ENCODE results near the gene SPRR2B. TPM values are rescaled to one million over a fixed set of nuclear protein-coding genes. Genes with fewer than 3 reads are reported as not detected.
"Not testable (repeated sequence)": the region's sequence is repeated elsewhere in the genome, so short reads cannot be mapped to it uniquely, and the experiment has no call there.

SPRR2B gene
- total and polyA plus RNA-seq, 2 donors, result 3.1 TPM; not detected in 1

GRCh38 chr1:153056111-153056510 lies 15.3 kb downstream of the SPRR2B start:
- not testable (repeated sequence) for H3K36me3 ChIP-seq (ENCODE audit: control insufficient read depth in 2 of 2, insufficient read depth in 2 of 2, low read length in 1 of 2); H3K4me1 ChIP-seq (ENCODE audit: control insufficient read depth in 2 of 2, insufficient read depth in 2 of 2, low read length in 2 of 2); H3K4me3 ChIP-seq (ENCODE audit: low read length in 2 of 2); H3K9me3 ChIP-seq (ENCODE audit: control insufficient read depth in 2 of 2, insufficient read depth in 1 of 2, low read length in 1 of 2); DNase-seq (ENCODE audit: low read depth in 6 of 9, low spot score in 9 of 9); H3K27ac ChIP-seq (ENCODE audit: low read depth in 1 of 2, low read length in 1 of 2); H3K27me3 ChIP-seq (ENCODE audit: control insufficient read depth in 2 of 2, insufficient read depth in 1 of 2, low read length in 1 of 2)
- WGBS, result 82% methylated on average over 3 of the region's 3 CpGs

GRCh38 chr1:153049211-153049610 lies 22.2 kb downstream of the SPRR2B start:
- Histone ChIP-seq H3K4me1 (ENCODE audit: control insufficient read depth in 2 of 2, insufficient read depth in 2 of 2, low read length in 2 of 2) (no peaks in the 10 kb centered on the region), H3K27ac (ENCODE audit: low read depth in 1 of 2, low read length in 1 of 2) (no peak overlapping the region), H3K27me3 (ENCODE audit: control insufficient read depth in 2 of 2, insufficient read depth in 1 of 2, low read length in 1 of 2) (no peaks in the 10 kb centered on the region), H3K36me3 (ENCODE audit: control insufficient read depth in 2 of 2, insufficient read depth in 2 of 2, low read length in 1 of 2) (no peaks in the 10 kb centered on the region), H3K4me3 (ENCODE audit: low read length in 2 of 2) (no peak overlapping the region), H3K9me3 (ENCODE audit: control insufficient read depth in 2 of 2, insufficient read depth in 1 of 2, low read length in 1 of 2) (no peaks in the 10 kb centered on the region)
- 94% methylated on average over 2 of the region's 2 CpGs for WGBS
- no peak for DNase-seq (ENCODE audit: low read depth in 6 of 9, low spot score in 9 of 9)

GRCh38 chr1:153040950-153041631 lies 30.3 kb downstream of the SPRR2B start, which contains the start of gene SPRR2D:
TSS of gene SPRR2D (minus strand) at chr1:153041120. CDS start at chr1:153040346, 774 bp downstream.
- Histone ChIP-seq H3K27ac (ENCODE audit: low read depth in 1 of 2, low read length in 1 of 2) (no peak within 1 kb of the TSS), H3K9me3 (ENCODE audit: control insufficient read depth in 2 of 2, insufficient read depth in 1 of 2, low read length in 1 of 2) (no peaks in the 10 kb centered on the region)

DNA sequence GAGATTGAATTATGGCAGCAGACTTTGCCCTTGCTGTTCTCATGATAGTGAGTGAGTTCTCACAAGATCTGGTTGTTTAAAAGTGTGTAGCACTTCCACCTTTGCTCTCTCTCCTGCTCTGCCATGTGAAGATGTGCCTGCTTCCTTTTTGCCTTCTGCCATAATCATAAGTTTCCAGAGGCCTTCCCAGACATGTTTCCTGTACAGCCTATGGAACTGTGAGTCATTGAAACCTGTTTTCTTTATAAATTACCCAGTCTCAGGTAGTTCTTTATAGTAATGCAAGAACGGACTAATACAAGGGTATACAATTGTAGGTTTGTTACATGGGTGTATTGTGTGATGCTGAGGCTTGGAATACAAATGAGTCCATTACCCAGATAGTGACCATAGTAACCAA lies 36.2 kb downstream of the SPRR2B start:
- H3K36me3 ChIP-seq (ENCODE audit: control insufficient read depth in 2 of 2, insufficient read depth in 2 of 2, low read length in 1 of 2), result no peaks in the 10 kb centered on the region

More at GRCh38 chr1:153040950-153041631, 30.3 kb downstream of the SPRR2B start, which contains the start of gene SPRR2D:
- 76% methylated on average over 4 of the region's 4 CpGs for WGBS
- H3K27me3 ChIP-seq (ENCODE audit: control insufficient read depth in 2 of 2, insufficient read depth in 1 of 2, low read length in 1 of 2), result no peaks in the 10 kb centered on the region
- no peak within 1 kb of the TSS for H3K4me3 ChIP-seq (ENCODE audit: low read length in 2 of 2)
- H3K36me3 ChIP-seq (ENCODE audit: control insufficient read depth in 2 of 2, insufficient read depth in 2 of 2, low read length in 1 of 2), result no peaks in the 10 kb centered on the region
- DNase-seq (ENCODE audit: low read depth in 6 of 9, low spot score in 9 of 9), result no peak
- H3K4me1 ChIP-seq (ENCODE audit: control insufficient read depth in 2 of 2, insufficient read depth in 2 of 2, low read length in 2 of 2), result no peaks in the 10 kb centered on the region

GRCh38 chr1:153032677-153033308 lies 38.6 kb downstream of the SPRR2B start:
- H3K36me3 ChIP-seq (ENCODE audit: control insufficient read depth in 2 of 2, insufficient read depth in 2 of 2, low read length in 1 of 2), result no peaks in the 10 kb centered on the region
- H3K4me1 ChIP-seq (ENCODE audit: control insufficient read depth in 2 of 2, insufficient read depth in 2 of 2, low read length in 2 of 2), result no peaks in the 10 kb centered on the region
- no peaks in the 10 kb centered on the region for H3K27me3 ChIP-seq (ENCODE audit: control insufficient read depth in 2 of 2, insufficient read depth in 1 of 2, low read length in 1 of 2)
- no peak for DNase-seq (ENCODE audit: low read depth in 6 of 9, low spot score in 9 of 9)
- no peak overlapping the region for H3K4me3 ChIP-seq (ENCODE audit: low read length in 2 of 2)
- H3K27ac ChIP-seq (ENCODE audit: low read depth in 1 of 2, low read length in 1 of 2), result no peak overlapping the region
- H3K9me3 ChIP-seq (ENCODE audit: control insufficient read depth in 2 of 2, insufficient read depth in 1 of 2, low read length in 1 of 2), result no peaks in the 10 kb centered on the region
- 70% methylated on average over 3 of the region's 3 CpGs for WGBS

More for the DNA sequence above, 36.2 kb downstream of the SPRR2B start:
- DNase-seq (ENCODE audit: low read depth in 6 of 9, low spot score in 9 of 9), result no peak
- Histone ChIP-seq H3K4me3 (ENCODE audit: low read length in 2 of 2) (no peak overlapping the region), H3K27ac (ENCODE audit: low read depth in 1 of 2, low read length in 1 of 2) (no peak overlapping the region), H3K9me3 (ENCODE audit: control insufficient read depth in 2 of 2, insufficient read depth in 1 of 2, low read length in 1 of 2) (no peaks in the 10 kb centered on the region), H3K27me3 (ENCODE audit: control insufficient read depth in 2 of 2, insufficient read depth in 1 of 2, low read length in 1 of 2) (no peaks in the 10 kb centered on the region), H3K4me1 (ENCODE audit: control insufficient read depth in 2 of 2, insufficient read depth in 2 of 2, low read length in 2 of 2) (no peaks in the 10 kb centered on the region)
- 93% methylated on average over 1 of the region's 1 CpG for WGBS

DNA sequence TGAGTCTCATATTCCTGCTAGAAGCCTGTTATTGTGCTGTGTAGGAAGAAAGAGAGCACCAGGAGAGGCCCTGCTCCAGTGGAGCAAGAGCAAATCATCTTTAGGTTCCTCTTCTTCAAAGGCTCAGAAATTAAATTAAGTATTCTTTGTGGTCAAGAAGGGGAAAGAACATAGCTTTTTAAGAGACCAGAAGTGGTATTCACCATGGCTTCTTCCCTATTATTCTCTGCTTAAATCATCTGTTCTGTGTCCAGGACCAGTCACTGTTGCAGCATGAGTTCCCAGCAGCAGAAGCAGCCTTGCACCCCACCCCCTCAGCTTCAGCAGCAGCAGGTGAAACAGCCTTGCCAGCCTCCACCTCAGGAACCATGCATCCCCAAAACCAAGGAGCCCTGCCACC lies 39.3 kb downstream of the SPRR2B start:
- Histone ChIP-seq H3K27me3 (ENCODE audit: control insufficient read depth in 2 of 2, insufficient read depth in 1 of 2, low read length in 1 of 2) (no peaks in the 10 kb centered on the region), H3K4me3 (ENCODE audit: low read length in 2 of 2) (no peak overlapping the region), H3K9me3 (ENCODE audit: control insufficient read depth in 2 of 2, insufficient read depth in 1 of 2, low read length in 1 of 2) (no peaks in the 10 kb centered on the region), H3K27ac (ENCODE audit: low read depth in 1 of 2, low read length in 1 of 2) (no peak overlapping the region), H3K4me1 (ENCODE audit: control insufficient read depth in 2 of 2, insufficient read depth in 2 of 2, low read length in 2 of 2) (no peaks in the 10 kb centered on the region), H3K36me3 (ENCODE audit: control insufficient read depth in 2 of 2, insufficient read depth in 2 of 2, low read length in 1 of 2) (no peaks in the 10 kb centered on the region)
- no peak for DNase-seq (ENCODE audit: low read depth in 6 of 9, low spot score in 9 of 9)

GRCh38 chr1:153030895-153031294 lies 40.5 kb downstream of the SPRR2B start, which contains the start of gene SPRR1B:
TSS of gene SPRR1B (plus strand) at chr1:153031203. CDS start at chr1:153032346, 1,143 bp downstream.
- no peaks in the 10 kb centered on the region for H3K36me3 ChIP-seq (ENCODE audit: control insufficient read depth in 2 of 2, insufficient read depth in 2 of 2, low read length in 1 of 2)
- H3K4me1 ChIP-seq (ENCODE audit: control insufficient read depth in 2 of 2, insufficient read depth in 2 of 2, low read length in 2 of 2), result no peaks in the 10 kb centered on the region
- no peaks in the 10 kb centered on the region for H3K27me3 ChIP-seq (ENCODE audit: control insufficient read depth in 2 of 2, insufficient read depth in 1 of 2, low read length in 1 of 2)
- no peak within 1 kb of the TSS for H3K27ac ChIP-seq (ENCODE audit: low read depth in 1 of 2, low read length in 1 of 2)
- no peak for DNase-seq (ENCODE audit: low read depth in 6 of 9, low spot score in 9 of 9)
- no peaks in the 10 kb centered on the region for H3K9me3 ChIP-seq (ENCODE audit: control insufficient read depth in 2 of 2, insufficient read depth in 1 of 2, low read length in 1 of 2)
- H3K4me3 ChIP-seq (ENCODE audit: low read length in 2 of 2), result no peak within 1 kb of the TSS

- no peak for DNase-seq (ENCODE audit: low read depth in 6 of 9, low spot score in 9 of 9)
- Histone ChIP-seq H3K36me3 (ENCODE audit: control insufficient read depth in 2 of 2, insufficient read depth in 2 of 2, low read length in 1 of 2) (no peaks in the 10 kb centered on the region), H3K9me3 (ENCODE audit: control insufficient read depth in 2 of 2, insufficient read depth in 1 of 2, low read length in 1 of 2) (no peaks in the 10 kb centered on the region), H3K4me3 (ENCODE audit: low read length in 2 of 2) (no peak overlapping the region), H3K27ac (ENCODE audit: low read depth in 1 of 2, low read length in 1 of 2) (no peak overlapping the region), H3K27me3 (ENCODE audit: control insufficient read depth in 2 of 2, insufficient read depth in 1 of 2, low read length in 1 of 2) (no peaks in the 10 kb centered on the region), H3K4me1 (ENCODE audit: control insufficient read depth in 2 of 2, insufficient read depth in 2 of 2, low read length in 2 of 2) (no peaks in the 10 kb centered on the region)
- WGBS, result 89% methylated on average over 1 of the region's 1 CpG
These were observed 42.6 kb downstream of the SPRR2B start for GRCh38 chr1:153028766-153029165.

GRCh38 chr1:153025797-153026196 lies 45.6 kb downstream of the SPRR2B start:
- Histone ChIP-seq H3K27me3 (ENCODE audit: control insufficient read depth in 2 of 2, insufficient read depth in 1 of 2, low read length in 1 of 2) (no peaks in the 10 kb centered on the region), H3K4me1 (ENCODE audit: control insufficient read depth in 2 of 2, insufficient read depth in 2 of 2, low read length in 2 of 2) (no peaks in the 10 kb centered on the region), H3K36me3 (ENCODE audit: control insufficient read depth in 2 of 2, insufficient read depth in 2 of 2, low read length in 1 of 2) (no peaks in the 10 kb centered on the region), H3K9me3 (ENCODE audit: control insufficient read depth in 2 of 2, insufficient read depth in 1 of 2, low read length in 1 of 2) (no peaks in the 10 kb centered on the region), H3K4me3 (ENCODE audit: low read length in 2 of 2) (no peak overlapping the region), H3K27ac (ENCODE audit: low read depth in 1 of 2, low read length in 1 of 2) (no peak overlapping the region)
- DNase-seq (ENCODE audit: low read depth in 6 of 9, low spot score in 9 of 9), result no peak
- 88% methylated on average over 1 of the region's 1 CpG for WGBS

All from thymus (tissue), 11 donors.